HG02970 (cell line): ENCODE measurements around the gene KCNK18.

ENCODE experiments used
- ATAC-seq: cut with Tn5 transposase; IDR thresholded peaks from one replicate; pipeline ENCODE4 v1.9.1; 2021; ENCODE audit warnings: mild to moderate bottlenecking, moderate library complexity, moderate number of reproducible peaks; ENCODE audit not compliant: unreplicated experiment, low FRiP score

KCNK18 gene

GRCh38 chr10:117197189-117197588 lies at the start of gene KCNK18:
Gene KCNK18, plus strand, starts transcription at chr10:117197489. Its CDS starts 0 bp downstream, at chr10:117197489.
- no peak for ATAC-seq

DNA sequence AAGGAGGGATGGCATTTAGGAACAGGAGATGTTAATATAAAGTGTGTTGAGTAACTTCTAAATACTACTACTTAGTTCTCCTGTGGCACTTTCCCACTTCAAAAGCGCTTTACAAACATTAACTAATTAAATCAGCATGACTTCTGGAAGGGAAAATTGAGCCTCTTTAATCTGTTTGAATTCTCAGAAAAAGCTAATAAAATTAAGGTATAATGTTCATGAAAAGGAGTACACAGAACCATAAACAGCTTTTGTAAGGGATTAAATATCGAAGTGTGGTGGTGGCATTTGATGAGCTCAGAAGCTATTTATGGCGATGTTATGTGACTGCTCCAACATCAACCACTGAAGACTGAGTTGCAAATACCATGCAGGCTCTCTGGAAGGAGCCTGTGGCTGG lies 49.0 kb upstream of the KCNK18 start:
- ATAC-seq: no peak

- ATAC-seq: no peak
Measured at GRCh38 chr10:117152668-117153067, 44.6 kb upstream of the KCNK18 start.

DNA sequence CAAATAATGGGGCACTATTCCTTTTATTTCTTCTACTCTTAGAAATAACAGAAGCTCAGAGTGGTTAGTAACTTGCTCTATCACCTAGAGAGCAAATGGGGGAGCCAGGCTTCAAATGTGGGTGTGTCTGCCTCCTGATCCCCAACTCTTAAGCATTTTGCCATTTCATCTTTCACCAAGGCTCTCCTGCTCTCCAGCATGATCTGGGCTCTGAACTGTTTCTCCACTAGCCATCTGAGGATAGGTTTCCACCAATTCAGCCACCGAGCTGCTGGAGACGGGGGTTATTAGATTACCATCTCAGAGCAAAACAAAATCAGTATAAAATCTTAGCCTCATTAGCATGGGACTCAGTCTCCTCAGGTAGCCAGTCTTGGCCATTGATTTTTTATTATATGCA lies 39.0 kb upstream of the KCNK18 start:
- no peak for ATAC-seq

GRCh38 chr10:117159390-117159789 lies 37.9 kb upstream of the KCNK18 start:
- ATAC-seq: no peak

GRCh38 chr10:117160567-117160966 lies 36.7 kb upstream of the KCNK18 start:
- no peak for ATAC-seq

DNA sequence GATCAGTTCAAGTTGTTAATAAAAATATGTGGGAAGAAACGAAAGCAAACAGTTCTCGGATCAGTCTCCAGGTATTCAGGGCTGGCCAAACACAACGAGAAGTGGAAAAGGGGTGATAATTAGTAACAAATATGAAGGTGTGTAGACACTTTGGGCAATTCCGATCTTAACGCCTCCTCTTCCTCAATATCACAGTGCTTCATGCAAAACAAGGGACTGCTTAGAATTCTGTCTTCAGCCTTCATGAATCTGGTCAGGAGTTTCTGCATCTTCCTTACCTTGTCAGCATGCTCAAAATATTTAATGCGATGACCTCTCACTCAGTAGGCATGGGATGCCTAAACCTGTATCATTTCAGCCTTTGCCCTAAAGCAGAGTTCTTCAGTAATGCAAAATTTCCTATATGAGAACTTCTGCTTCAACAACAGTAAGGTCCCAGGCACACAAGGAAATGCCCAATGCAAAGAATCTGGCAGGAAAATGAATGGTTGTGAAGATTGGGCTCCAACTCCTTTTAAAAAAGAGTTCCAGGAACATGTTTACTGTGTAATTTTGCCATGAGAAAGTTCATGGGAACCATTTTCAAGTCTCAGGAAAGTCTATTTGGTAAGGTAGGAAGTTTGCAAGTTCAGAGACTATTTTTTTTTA lies 35.8 kb upstream of the KCNK18 start:
- no peak for ATAC-seq

DNA sequence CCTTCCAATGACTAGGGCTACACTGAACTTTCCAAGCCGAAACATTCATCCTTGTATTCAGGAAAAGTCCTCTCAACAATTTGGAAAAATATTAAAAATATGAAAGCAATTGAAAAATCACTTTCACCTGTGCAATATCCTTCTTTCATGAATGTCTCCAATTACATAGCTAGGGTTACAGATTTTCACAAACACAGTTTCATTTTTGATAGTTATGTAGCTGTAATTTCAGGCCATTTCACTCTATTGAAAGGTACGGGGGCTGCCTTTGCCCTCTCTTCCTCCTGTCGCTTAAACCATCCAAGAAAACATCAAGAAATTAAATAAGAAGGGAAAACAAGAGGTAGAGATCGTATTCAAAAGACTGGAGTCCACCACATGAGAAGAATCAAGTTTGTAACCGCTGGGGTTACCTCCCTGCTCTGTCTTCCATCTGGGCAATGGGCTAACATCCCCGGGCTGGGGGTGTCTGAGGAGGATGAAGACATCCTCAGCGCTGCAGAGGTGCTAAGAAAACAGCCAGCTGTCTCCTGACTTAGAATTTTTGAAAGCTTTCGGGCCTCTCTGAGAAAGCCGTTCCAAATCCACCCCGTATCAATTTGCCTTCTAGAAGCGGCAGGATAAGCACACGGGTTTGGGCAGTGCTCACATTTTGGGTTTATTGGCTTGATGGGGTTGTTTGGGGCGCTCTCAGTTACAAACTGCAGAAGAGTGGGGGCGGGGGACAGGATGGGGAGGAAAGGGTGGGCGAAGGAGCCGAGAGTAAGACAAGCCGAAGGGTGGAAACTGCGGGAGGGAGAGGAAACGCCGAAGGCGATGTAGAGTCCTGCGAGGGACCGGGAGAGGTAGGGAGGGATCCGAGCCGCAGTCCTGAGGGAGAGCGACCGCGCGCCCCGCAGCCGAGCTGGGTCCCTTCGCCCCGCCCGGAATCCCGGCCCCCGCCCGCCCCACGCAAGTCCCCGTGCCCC lies 34.9 kb upstream of the KCNK18 start:
- no peak for ATAC-seq

DNA sequence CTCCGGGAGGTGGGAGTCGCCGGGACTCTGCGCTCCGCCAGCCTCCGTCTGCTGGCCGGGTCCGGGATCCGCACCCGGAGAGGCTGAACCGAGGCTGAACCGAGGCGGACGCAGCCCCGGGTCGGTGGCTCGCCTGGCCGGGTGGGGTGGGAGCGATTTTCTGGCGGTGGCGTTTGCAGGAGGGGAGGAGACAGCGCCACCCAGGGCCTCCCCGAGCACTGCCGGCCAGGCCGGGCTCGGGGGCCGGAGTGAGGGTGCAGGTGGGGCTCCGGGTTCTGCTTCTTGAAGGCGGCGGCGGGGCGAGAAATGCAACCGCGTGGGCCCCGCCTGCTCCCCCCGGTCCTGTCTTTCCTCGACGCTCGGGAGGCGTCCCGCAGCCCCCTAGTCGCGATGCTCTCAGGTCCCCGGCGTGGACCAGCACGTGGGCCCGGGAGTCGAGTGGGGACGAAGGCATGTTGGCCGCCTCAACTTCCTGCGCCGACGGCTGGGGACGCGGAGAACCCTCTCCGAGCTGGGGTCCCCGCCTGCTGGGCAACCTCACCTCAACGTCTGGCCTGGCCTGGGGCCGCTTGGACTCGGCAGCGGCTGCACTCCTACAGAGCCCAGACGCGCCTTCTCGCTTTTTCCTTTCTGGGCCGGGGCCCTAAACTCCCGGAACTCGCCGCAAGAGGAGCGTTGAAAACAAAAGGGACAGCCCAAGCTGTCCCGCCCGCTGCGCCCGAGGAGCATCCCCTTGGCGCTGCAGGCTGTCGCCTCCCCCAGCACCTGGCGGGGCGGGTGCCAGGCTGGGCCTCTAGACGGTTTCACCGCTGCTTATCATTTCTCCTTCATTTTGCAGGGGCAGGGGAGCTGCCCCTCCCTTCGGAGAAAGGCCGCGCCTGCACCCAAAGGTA lies 34.0 kb upstream of the KCNK18 start:
- no peak for ATAC-seq

- no peak for ATAC-seq
Measured at GRCh38 chr10:117163954-117164548, 33.2 kb upstream of the KCNK18 start.

DNA sequence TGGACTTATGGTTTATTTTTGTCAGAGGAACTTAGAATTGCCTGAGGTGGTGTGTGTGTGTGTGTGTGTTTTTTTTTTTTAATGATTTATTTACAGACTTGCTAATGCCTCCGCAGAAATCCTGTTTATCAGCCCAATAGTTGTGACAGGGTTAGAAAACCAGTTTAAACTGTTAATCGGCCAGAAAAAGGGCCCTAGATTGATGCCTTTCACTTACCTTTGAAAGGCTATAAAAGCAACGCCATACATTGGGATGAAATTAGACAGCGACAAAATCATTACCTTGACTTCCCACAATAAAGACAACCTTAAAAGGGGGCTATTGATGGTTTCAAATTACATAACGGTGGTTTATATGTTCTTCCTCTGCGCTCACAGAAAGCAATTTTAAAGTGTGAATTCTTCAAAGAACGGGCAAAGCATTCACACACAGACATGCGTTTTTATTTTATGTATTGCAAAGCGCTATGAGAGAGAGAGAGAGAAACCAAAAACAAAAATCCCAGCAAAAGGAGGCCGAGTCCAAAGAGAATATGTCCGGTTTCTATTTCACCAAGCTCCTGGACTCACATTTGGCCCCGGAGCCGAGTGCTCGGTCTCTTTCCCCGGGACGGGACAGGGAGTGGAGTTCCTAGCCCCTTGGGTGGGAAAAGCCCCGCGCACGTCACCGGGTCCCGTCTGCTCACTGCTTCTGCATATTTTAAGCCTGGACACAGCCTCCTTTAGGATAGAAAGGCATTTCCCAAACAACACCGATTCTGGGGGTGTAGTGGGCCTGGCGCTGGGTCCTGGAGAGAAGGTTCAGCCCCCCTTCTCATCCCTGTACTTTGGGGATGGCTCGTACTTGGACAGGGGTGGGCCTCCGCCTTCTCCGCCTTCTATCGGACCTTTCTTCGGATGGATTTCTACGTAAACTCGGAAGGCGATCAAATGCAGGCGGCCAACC lies 32.4 kb upstream of the KCNK18 start:
- no peak for ATAC-seq

DNA sequence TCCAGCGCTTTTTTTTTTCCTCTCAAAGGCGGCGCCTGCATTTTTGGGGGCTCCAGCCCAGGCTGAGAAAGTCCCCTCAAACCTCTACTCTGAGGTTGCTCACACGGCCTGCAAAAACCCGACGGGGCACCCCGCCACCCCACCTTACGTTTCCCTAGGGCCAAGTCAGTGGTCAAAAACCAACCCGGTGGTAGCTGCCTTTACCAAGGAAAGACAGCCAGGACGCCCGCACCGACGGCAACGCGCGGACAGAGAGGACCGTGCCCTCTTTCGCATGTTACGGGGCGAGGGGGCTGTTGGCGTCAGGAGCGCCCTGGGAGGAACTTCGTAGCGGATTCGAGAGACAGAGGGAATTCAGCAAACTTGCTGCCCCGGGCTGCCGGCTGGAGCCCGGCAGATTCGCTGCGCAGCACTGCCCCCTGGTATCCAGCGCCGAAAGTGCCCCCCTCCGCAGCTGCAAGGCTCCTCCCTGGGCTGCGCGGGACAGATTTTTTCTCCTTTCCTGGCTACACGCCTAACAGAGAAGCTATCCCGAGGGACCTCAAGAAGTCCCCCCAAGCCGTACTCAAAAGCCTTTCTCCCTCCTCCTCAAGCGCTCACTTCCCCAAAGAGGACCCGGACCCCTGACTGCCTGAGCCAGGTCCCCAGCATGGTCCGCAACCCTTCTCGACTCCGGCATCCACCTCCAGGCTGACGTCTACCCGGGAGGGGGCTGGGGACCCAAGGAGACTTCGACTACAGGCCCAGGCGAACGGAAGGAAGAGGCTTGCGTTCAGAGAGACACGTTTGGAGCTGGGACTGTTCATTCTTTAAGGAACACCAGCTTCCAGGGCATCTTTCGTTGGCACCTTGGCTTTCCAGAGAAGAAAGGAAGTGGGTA lies 31.5 kb upstream of the KCNK18 start:
- ATAC-seq: no peak

DNA sequence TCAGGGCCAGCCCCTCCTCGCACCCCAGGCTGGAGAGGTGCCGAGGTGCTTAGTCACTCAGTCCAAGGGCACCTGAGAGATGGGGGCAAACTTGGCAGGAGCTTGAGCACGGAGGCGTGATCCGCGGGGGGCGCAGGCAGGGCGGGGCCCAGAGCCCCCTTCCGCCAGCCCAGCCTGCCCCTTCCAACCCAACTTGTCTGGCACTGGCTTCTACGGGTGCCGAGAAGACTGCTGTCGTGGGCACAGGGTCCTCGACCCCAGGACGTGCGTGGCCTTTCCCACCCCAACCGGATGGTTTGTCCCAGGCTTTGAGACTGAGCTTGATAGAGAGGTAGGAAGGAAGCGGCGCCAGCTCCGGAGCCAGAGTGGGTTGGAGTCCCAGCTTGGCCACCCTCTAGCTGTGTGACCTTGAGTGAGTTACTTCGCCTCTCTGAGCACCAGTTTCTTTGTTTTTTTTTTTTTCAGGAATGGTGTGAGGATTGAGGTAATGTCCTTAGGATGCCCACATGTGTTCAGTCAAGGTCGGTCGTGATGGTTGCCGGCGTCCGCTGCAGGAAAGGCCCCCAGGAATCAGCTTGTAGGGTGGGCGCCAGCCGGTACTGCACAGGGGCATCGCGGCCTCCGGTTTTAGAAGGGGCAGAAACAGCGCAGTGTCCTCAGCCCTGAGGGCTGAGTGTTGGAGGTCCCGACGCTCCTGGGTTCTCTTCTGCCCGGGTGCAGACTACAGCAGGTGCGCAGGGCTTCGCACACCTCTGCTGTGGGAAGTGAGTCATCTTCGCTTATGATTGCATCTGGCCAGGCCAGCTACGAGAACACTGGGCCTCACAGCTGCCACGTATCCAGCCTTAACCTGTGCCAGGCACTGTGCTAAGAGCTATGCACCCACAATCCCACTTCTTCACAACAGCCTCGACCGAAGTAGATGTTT lies 30.6 kb upstream of the KCNK18 start:
- ATAC-seq: no peak

DNA sequence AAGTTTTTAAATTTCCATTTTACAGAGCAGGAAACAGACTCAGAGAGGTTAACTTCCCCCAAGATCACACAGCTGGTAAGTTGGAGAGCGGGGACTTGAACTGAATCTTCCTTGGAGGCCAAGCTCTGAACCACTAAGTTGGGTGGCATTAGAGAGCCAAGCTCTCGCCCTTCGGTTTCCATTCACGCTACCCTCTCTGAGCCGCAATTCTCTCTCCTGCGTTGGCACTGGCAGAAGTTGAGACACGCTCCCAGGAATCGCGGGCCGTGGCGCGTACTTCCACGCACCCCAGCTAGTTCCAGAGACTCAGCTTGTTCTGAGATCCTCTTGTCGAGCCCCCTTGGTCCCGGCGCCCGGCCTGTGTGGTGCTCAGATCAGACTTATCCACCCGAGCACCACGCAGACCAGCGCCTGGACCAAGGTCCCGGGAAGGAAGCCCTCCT lies 29.9 kb upstream of the KCNK18 start:
- no peak for ATAC-seq

DNA sequence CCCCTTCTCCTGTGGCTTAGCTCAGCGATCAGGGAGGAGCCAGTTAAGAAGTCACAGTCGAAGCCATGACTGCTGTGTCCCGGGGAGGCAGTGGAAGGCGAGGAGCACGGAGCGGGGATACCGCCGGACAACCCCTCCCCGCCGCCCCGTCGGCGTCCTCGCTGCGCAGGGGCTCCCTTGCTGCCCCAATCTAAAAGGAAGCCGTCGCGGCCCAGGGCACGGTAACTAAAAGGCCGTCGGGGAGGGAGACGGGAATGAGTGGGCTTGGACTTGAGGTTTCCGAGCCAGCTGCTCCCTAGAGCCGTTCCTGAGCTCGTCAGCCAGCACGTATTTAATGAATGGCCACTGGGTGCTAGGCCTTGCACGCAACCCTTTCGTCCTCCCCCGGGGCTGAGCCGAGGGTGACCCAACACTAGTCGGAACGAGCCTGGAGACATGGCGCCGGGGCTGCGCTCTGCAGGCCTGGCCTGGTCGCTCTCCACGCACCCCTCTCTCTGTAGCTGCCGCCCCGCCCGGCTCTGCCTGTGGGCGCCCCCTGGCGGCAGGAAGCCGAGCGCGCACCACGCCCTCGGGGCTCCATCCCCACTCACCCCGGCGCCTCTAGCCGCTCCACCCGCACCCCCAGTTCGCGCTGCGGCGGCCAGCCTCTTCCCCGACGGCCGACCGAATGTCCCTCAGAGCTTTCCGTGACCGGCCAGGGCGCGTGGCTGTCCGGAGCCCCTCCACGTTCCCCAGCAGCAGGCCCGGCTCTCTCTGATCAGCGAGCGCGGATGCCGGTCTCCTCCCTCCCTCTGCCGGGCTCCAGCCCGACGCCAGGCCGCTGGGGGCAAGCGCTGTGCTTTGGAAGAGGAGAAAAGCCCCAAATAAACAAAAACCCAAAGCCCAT lies 29.3 kb upstream of the KCNK18 start:
- no peak for ATAC-seq

- no peak for ATAC-seq
Measured at GRCh38 chr10:117168729-117169128, 28.6 kb upstream of the KCNK18 start.
